Liver (tissue), 3 donors: ENCODE results near the gene SFMBT2.

Experiments
- EGR1 ChIP-seq, 2 donors: IDR thresholded peaks; 2 replicates each; pipeline ENCODE4 v1.6.1; 2016 to 2018; ENCODE audit warnings: antibody characterized with exemption in 2 of 2, low read depth in 2 of 2
- JUND ChIP-seq, 2 donors: IDR thresholded peaks; 2 replicates each; pipeline ENCODE4 v1.6.1; 2016; ENCODE audit warnings: antibody characterized with exemption in 2 of 2
- RAD21 ChIP-seq, 2 donors: IDR thresholded peaks; 2 replicates each; pipeline ENCODE4 v1.6.1; 2016; ENCODE audit warnings: antibody characterized with exemption in 2 of 2, mild to moderate bottlenecking in 2 of 2
- TAF1 ChIP-seq: conservative IDR thresholded peaks from 2 replicates; pipeline ENCODE4 v1.6.1; 2016; ENCODE audit warnings: antibody characterized with exemption, mild to moderate bottlenecking
- YY1 ChIP-seq: IDR thresholded peaks from 2 replicates; pipeline ENCODE4 v1.6.1; 2016; ENCODE audit warnings: antibody characterized with exemption, mild to moderate bottlenecking
- TF ChIP-seq, protein P1 (sequence below): fragments of 150-350 bp; IDR thresholded peaks from 2 replicates; pipeline ENCODE4 v1.5.1; 2017; ENCODE audit warnings: improper control_type of control experiment, low read depth, low read length; ENCODE audit not compliant: missing input control
- TF ChIP-seq, protein P2 (sequence below): IDR thresholded peaks from 2 replicates; pipeline ENCODE4 v1.6.1; 2016; ENCODE audit warnings: antibody characterized with exemption
- TF ChIP-seq, protein P3 (sequence below): IDR thresholded peaks from 2 replicates; pipeline ENCODE4 v1.6.1; 2016; ENCODE audit warnings: antibody characterized with exemption, mild to moderate bottlenecking
- TF ChIP-seq, protein P4 (sequence below): IDR thresholded peaks from 2 replicates; pipeline ENCODE4 v1.6.1; 2016; ENCODE audit warnings: antibody characterized with exemption
- donor health status: healthy.
- donor health status: healthy.

DNA sequence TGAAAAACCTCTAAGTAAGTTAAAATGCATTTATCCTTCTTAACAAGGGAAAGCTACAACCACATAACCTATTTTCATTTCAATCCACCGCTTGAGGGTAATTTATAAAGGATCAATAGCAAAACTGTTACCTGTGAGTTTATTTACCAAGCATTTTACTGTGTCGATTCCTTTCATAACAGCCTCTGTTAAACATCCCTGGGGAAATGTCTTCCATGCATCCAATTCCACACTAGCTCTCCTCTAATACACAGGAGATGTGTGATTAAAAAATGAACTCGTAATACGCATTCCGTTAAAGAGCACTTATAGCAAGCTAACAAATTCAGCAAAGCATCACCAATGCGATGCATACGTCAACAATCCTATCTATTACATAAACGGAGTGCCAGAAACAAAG is 185.7 kb downstream of the SFMBT2 start:
- TF ChIP-seq, protein P1, sequence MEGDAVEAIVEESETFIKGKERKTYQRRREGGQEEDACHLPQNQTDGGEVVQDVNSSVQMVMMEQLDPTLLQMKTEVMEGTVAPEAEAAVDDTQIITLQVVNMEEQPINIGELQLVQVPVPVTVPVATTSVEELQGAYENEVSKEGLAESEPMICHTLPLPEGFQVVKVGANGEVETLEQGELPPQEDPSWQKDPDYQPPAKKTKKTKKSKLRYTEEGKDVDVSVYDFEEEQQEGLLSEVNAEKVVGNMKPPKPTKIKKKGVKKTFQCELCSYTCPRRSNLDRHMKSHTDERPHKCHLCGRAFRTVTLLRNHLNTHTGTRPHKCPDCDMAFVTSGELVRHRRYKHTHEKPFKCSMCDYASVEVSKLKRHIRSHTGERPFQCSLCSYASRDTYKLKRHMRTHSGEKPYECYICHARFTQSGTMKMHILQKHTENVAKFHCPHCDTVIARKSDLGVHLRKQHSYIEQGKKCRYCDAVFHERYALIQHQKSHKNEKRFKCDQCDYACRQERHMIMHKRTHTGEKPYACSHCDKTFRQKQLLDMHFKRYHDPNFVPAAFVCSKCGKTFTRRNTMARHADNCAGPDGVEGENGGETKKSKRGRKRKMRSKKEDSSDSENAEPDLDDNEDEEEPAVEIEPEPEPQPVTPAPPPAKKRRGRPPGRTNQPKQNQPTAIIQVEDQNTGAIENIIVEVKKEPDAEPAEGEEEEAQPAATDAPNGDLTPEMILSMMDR: no peak
- TF ChIP-seq EGR1 (IDR thresholded peaks at IDR 0.05; ENCODE audit: low read depth in 2 of 2) (no peak), YY1 (no peak), TAF1 (no peak), JUND (IDR thresholded peaks at IDR 0.05) (no peak), RAD21 (IDR thresholded peaks at IDR 0.05) (no peak)
- TF ChIP-seq, protein P2, sequence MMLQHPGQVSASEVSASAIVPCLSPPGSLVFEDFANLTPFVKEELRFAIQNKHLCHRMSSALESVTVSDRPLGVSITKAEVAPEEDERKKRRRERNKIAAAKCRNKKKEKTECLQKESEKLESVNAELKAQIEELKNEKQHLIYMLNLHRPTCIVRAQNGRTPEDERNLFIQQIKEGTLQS: no peak
- TF ChIP-seq, protein P3, sequence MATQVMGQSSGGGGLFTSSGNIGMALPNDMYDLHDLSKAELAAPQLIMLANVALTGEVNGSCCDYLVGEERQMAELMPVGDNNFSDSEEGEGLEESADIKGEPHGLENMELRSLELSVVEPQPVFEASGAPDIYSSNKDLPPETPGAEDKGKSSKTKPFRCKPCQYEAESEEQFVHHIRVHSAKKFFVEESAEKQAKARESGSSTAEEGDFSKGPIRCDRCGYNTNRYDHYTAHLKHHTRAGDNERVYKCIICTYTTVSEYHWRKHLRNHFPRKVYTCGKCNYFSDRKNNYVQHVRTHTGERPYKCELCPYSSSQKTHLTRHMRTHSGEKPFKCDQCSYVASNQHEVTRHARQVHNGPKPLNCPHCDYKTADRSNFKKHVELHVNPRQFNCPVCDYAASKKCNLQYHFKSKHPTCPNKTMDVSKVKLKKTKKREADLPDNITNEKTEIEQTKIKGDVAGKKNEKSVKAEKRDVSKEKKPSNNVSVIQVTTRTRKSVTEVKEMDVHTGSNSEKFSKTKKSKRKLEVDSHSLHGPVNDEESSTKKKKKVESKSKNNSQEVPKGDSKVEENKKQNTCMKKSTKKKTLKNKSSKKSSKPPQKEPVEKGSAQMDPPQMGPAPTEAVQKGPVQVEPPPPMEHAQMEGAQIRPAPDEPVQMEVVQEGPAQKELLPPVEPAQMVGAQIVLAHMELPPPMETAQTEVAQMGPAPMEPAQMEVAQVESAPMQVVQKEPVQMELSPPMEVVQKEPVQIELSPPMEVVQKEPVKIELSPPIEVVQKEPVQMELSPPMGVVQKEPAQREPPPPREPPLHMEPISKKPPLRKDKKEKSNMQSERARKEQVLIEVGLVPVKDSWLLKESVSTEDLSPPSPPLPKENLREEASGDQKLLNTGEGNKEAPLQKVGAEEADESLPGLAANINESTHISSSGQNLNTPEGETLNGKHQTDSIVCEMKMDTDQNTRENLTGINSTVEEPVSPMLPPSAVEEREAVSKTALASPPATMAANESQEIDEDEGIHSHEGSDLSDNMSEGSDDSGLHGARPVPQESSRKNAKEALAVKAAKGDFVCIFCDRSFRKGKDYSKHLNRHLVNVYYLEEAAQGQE: no peak
- TF ChIP-seq, protein P4, sequence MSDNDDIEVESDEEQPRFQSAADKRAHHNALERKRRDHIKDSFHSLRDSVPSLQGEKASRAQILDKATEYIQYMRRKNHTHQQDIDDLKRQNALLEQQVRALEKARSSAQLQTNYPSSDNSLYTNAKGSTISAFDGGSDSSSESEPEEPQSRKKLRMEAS: no peak
